DOHH2 (cell line): ENCODE results near the gene KCNQ1.

Experiments used
- H3F3A ChIP-seq: fragments of 200-600 bp; sonication (generic), shearing (Covaris generic); 2 replicates; pipeline ENCODE4 v1.6.0; 2016; ENCODE audit warnings: antibody characterized with exemption, mild to moderate bottlenecking; ENCODE audit not compliant: control insufficient read depth, insufficient read depth
- H3K27ac ChIP-seq: fragments of 200-600 bp; sonication (generic); 2 replicates; pipeline ENCODE4 v1.5.1; 2014; ENCODE audit warnings: low read depth, mild to moderate bottlenecking, low read length, moderate library complexity
- H3K27me3 ChIP-seq: fragments of 200-600 bp; sonication (generic); 2 replicates; pipeline ENCODE4 v1.6.1; 2014; ENCODE audit warnings: mild to moderate bottlenecking, low read length, mixed read lengths; ENCODE audit not compliant: control insufficient read depth
- H3K36me3 ChIP-seq: fragments of 200-600 bp; sonication (generic); 2 replicates; pipeline ENCODE4 v1.6.1; 2014; ENCODE audit warnings: mild to moderate bottlenecking, low read length, moderate library complexity, mixed read lengths; ENCODE audit not compliant: control insufficient read depth
- H3K4me1 ChIP-seq: fragments of 200-600 bp; sonication (generic); 2 replicates; pipeline ENCODE4 v1.6.1; 2014; ENCODE audit warnings: mild to moderate bottlenecking, low read length, mixed read lengths; ENCODE audit not compliant: control insufficient read depth
- H3K4me2 ChIP-seq: fragments of 200-600 bp; sonication (generic); 2 replicates; pipeline ENCODE4 v1.6.0; 2014; ENCODE audit warnings: mild to moderate bottlenecking, low read length, moderate library complexity
- H3K4me3 ChIP-seq: fragments of 200-600 bp; sonication (generic); 2 replicates; pipeline ENCODE4 v1.5.1; 2014; ENCODE audit warnings: mild to moderate bottlenecking, low read length, mixed read lengths
- H3K79me2 ChIP-seq: fragments of 200-600 bp; sonication (generic); 2 replicates; pipeline ENCODE4 v1.6.1; 2014; ENCODE audit warnings: mild to moderate bottlenecking, low read length, mixed read lengths; ENCODE audit not compliant: control insufficient read depth
- H3K9me2 ChIP-seq: fragments of 200-600 bp; sonication (generic); replicated peaks from 2 replicates; pipeline ENCODE4 v1.6.1; 2014; ENCODE audit warnings: mild to moderate bottlenecking, low read length, mixed read lengths; ENCODE audit not compliant: control insufficient read depth
- H3K9me3 ChIP-seq: fragments of 200-600 bp; sonication (generic); 2 replicates; pipeline ENCODE4 v1.6.1; 2014; ENCODE audit warnings: antibody characterized with exemption, low read length, mixed read lengths; ENCODE audit not compliant: control insufficient read depth, insufficient read depth
- H4K20me1 ChIP-seq: fragments of 200-600 bp; sonication (generic); 2 replicates; pipeline ENCODE4 v1.6.0; 2014; ENCODE audit warnings: low read depth, mild to moderate bottlenecking, antibody characterized with exemption, low read length, moderate library complexity; ENCODE audit not compliant: control insufficient read depth, insufficient read depth
- CTCF ChIP-seq: fragments of 200-600 bp; sonication (generic); IDR thresholded peaks from one replicate; pipeline ENCODE4 v1.5.1; 2014; ENCODE audit warnings: antibody characterized with exemption, mild to moderate bottlenecking, low read depth, low read length; ENCODE audit not compliant: poor library complexity, severe bottlenecking
- EZH2phosphoT487 ChIP-seq: fragments of 200-600 bp; sonication (generic); IDR thresholded peaks from 2 replicates; pipeline ENCODE4 v1.6.1; 2017; ENCODE audit warnings: borderline replicate concordance, mild to moderate bottlenecking, antibody characterized with exemption, low read length, moderate library complexity, mixed read lengths

KCNQ1 gene

GRCh38 chr11:2742201-2742600, 297.4 kb downstream of the KCNQ1 start:
- no peak for TF ChIP-seq EZH2phosphoT487
- TF ChIP-seq CTCF = no peak
- H3K4me1 ChIP-seq = no peaks in the 10 kb centered on the region
- H3K27ac ChIP-seq = no peak overlapping the region
- H3F3A ChIP-seq = no peaks in the 10 kb centered on the region
- H3K27me3 ChIP-seq = no peaks in the 10 kb centered on the region
- no peaks in the 10 kb centered on the region for H3K9me3 ChIP-seq
- no peak overlapping the region for H3K4me2 ChIP-seq
- no peaks in the 10 kb centered on the region for H3K36me3 ChIP-seq
- H3K9me2 ChIP-seq = no peaks in the 10 kb centered on the region
- H3K4me3 ChIP-seq = no peak overlapping the region
- H4K20me1 ChIP-seq = no peaks in the 10 kb centered on the region
- no peaks in the 10 kb centered on the region for H3K79me2 ChIP-seq

GRCh38 chr11:2742611-2743426, 298.0 kb downstream of the KCNQ1 start:
- no peaks in the 10 kb centered on the region for H3K79me2 ChIP-seq
- TF ChIP-seq CTCF (no peak), EZH2phosphoT487 (no peak)
- no peaks in the 10 kb centered on the region for H3K9me3 ChIP-seq
- no peaks in the 10 kb centered on the region for H3K9me2 ChIP-seq
- no peaks in the 10 kb centered on the region for H3K36me3 ChIP-seq
- H3F3A ChIP-seq = no peaks in the 10 kb centered on the region
- no peaks in the 10 kb centered on the region for H4K20me1 ChIP-seq
- H3K4me2 ChIP-seq = no peak overlapping the region
- H3K27me3 ChIP-seq = no peaks in the 10 kb centered on the region
- no peaks in the 10 kb centered on the region for H3K4me1 ChIP-seq
- no peak overlapping the region for H3K27ac ChIP-seq
- H3K4me3 ChIP-seq = no peak overlapping the region

- H3K9me3 ChIP-seq = no peaks in the 10 kb centered on the region
- no peak overlapping the region for H3K27ac ChIP-seq
- H4K20me1 ChIP-seq = no peaks in the 10 kb centered on the region
- no peak overlapping the region for H3K4me3 ChIP-seq
- no peaks in the 10 kb centered on the region for H3K36me3 ChIP-seq
- H3K79me2 ChIP-seq = no peaks in the 10 kb centered on the region
- no peaks in the 10 kb centered on the region for H3K4me1 ChIP-seq
- no peak for TF ChIP-seq EZH2phosphoT487
- no peak for TF ChIP-seq CTCF
- H3K9me2 ChIP-seq = no peaks in the 10 kb centered on the region
- H3F3A ChIP-seq = no peaks in the 10 kb centered on the region
- H3K27me3 ChIP-seq = no peaks in the 10 kb centered on the region
- H3K4me2 ChIP-seq = no peak overlapping the region
These were observed 298.8 kb downstream of the KCNQ1 start for GRCh38 chr11:2743427-2744110.
